HG03159 (cell line): ENCODE measurements around the gene SLFN12.
"Not testable (repeated sequence)": the region's sequence is repeated elsewhere in the genome, so short reads cannot be mapped to it uniquely, and the experiment has no call there.

ENCODE experiments used
- ATAC-seq: cut with Tn5 transposase; IDR thresholded peaks from one replicate; pipeline ENCODE4 v1.9.1; 2021; ENCODE audit warnings: mild to moderate bottlenecking, moderate library complexity; ENCODE audit not compliant: unreplicated experiment

SLFN12 gene

GRCh38 chr17:35414247-35414646 is 18.1 kb downstream of the SLFN12 start:
- ATAC-seq, result no peak

- no peak for ATAC-seq
Measured at GRCh38 chr17:35407531-35407930, 24.8 kb downstream of the SLFN12 start.

- ATAC-seq, result no peak
Measured at GRCh38 chr17:35406568-35406967, 25.7 kb downstream of the SLFN12 start.

GRCh38 chr17:35404360-35404759 is 27.9 kb downstream of the SLFN12 start:
- no peak for ATAC-seq

- ATAC-seq, result not testable (repeated sequence)
Measured at GRCh38 chr17:35393783-35394182, 38.5 kb downstream of the SLFN12 start.

- no peak for ATAC-seq
Measured at GRCh38 chr17:35390663-35391062, 41.6 kb downstream of the SLFN12 start.

GRCh38 chr17:35390156-35390555 is 42.1 kb downstream of the SLFN12 start:
- ATAC-seq, result no peak

GRCh38 chr17:35387496-35387895 is 44.8 kb downstream of the SLFN12 start:
- no peak for ATAC-seq

GRCh38 chr17:35377706-35378105 is 54.6 kb downstream of the SLFN12 start:
- no peak for ATAC-seq

GRCh38 chr17:35377068-35377467 is 55.2 kb downstream of the SLFN12 start:
- ATAC-seq, result no peak

GRCh38 chr17:35376245-35376644 is 56.1 kb downstream of the SLFN12 start:
- ATAC-seq, result no peak

- ATAC-seq, result no peak
Measured at GRCh38 chr17:35374766-35375344, 57.4 kb downstream of the SLFN12 start.

- ATAC-seq, result peak; percentile 30
Measured at GRCh38 chr17:35373984-35374765, 58.1 kb downstream of the SLFN12 start.

GRCh38 chr17:35373534-35373983 is 58.7 kb downstream of the SLFN12 start, which contains the start of gene SLFN11:
Gene SLFN11, minus strand, starts transcription at chr17:35373621. Its CDS starts 9,814 bp downstream, at chr17:35363807.
- peak; percentile 44 for ATAC-seq

GRCh38 chr17:35372846-35373533 is 59.3 kb downstream of the SLFN12 start:
- ATAC-seq, result peak; percentile 26

GRCh38 chr17:35371934-35372333 is 60.4 kb downstream of the SLFN12 start:
- no peak for ATAC-seq

GRCh38 chr17:35368081-35368830 is 64.0 kb downstream of the SLFN12 start:
- ATAC-seq, result peak; percentile 93

GRCh38 chr17:35361027-35361426 is 71.3 kb downstream of the SLFN12 start:
- ATAC-seq, result no peak
